CD14-positive monocyte (primary cell): ENCODE measurements around the gene KAZN. TPM values are rescaled to one million over a fixed set of nuclear protein-coding genes. Genes with fewer than 3 reads are reported as not detected.

Source experiments
- DNase-seq, 3 donors: peaks; one replicate each; pipeline ENCODE4 v3.0.0-alpha.2; 2011 to 2022
- H2AFZ ChIP-seq: 2 replicates; pipeline ENCODE4 v1.6.0; 2012; ENCODE audit warnings: mild to moderate bottlenecking, low read depth, low read length, inconsistent platforms; ENCODE audit not compliant: insufficient read depth, poor library complexity, severe bottlenecking
- H3K27ac ChIP-seq, 2 donors: 1 replicate in 1 of 2; 2 replicates in 1 of 2; pipeline ENCODE4 v1.5.1; 2012 to 2013; ENCODE audit warnings: low read length in 2 of 2, control low read depth in 1 of 2, inconsistent platforms in 1 of 2, low read depth in 1 of 2, mild to moderate bottlenecking in 1 of 2
- H3K27me3 ChIP-seq, 2 donors: one replicate each; pipeline versions ENCODE4 v1.6.0 to v1.6.1; 2011 to 2013; ENCODE audit warnings: low read length in 2 of 2; ENCODE audit not compliant: control insufficient read depth in 2 of 2, insufficient read depth in 2 of 2
- H3K36me3 ChIP-seq, 2 donors: replicated peaks in 1 of 2; 1 replicate in 1 of 2; 2 replicates in 1 of 2; pipeline versions ENCODE4 v1.5.1 to v1.6.1; 2012 to 2013; ENCODE audit warnings: low read length in 2 of 2, control low read depth in 1 of 2, inconsistent platforms in 1 of 2, mild to moderate bottlenecking in 1 of 2; ENCODE audit not compliant: insufficient read depth in 2 of 2, control insufficient read depth in 1 of 2
- H3K4me1 ChIP-seq, 2 donors: 1 replicate in 1 of 2; 2 replicates in 1 of 2; pipeline versions ENCODE4 v1.5.1 to v1.6.1; 2012 to 2013; ENCODE audit warnings: low read length in 2 of 2, control low read depth in 1 of 2, inconsistent platforms in 1 of 2, mild to moderate bottlenecking in 1 of 2, moderate library complexity in 1 of 2; ENCODE audit not compliant: insufficient read depth in 2 of 2, control insufficient read depth in 1 of 2
- H3K4me2 ChIP-seq: replicated peaks from 2 replicates; pipeline ENCODE3; 2012; ENCODE audit warnings: low read length, moderate library complexity, mild to moderate bottlenecking; ENCODE audit not compliant: poor library complexity, severe bottlenecking; ENCODE audit errors: extremely low read depth
- H3K4me3 ChIP-seq, 3 experiments: fragments of 200-600 bp in 1 of 3; sonication (generic) in 1 of 3; replicated peaks in 1 of 3; 1 replicate in 2 of 3; 2 replicates in 1 of 3; pipeline ENCODE4 v1.5.1; 2011 to 2013; ENCODE audit warnings: low read length in 3 of 3, mild to moderate bottlenecking in 3 of 3, control low read depth in 2 of 3, low read depth in 2 of 3, inconsistent platforms in 1 of 3, moderate library complexity in 1 of 3
- H3K79me2 ChIP-seq: 2 replicates; pipeline ENCODE4 v1.6.0; 2012; ENCODE audit warnings: mild to moderate bottlenecking, control low read depth, inconsistent platforms, low read length, moderate library complexity; ENCODE audit not compliant: insufficient read depth
- H3K9ac ChIP-seq: 2 replicates; pipeline ENCODE4 v1.6.0; 2017; ENCODE audit warnings: low read length, mild to moderate bottlenecking; ENCODE audit not compliant: insufficient read depth, poor library complexity, severe bottlenecking
- H3K9me3 ChIP-seq, 2 donors: replicated peaks in 1 of 2; 1 replicate in 1 of 2; 2 replicates in 1 of 2; pipeline versions ENCODE4 v1.5.1 to v1.6.1; 2012 to 2013; ENCODE audit warnings: low read length in 2 of 2, control low read depth in 1 of 2; ENCODE audit not compliant: control insufficient read depth in 1 of 2, insufficient read depth in 1 of 2
- H4K20me1 ChIP-seq: 2 replicates; pipeline ENCODE4 v1.6.0; 2012; ENCODE audit warnings: mild to moderate bottlenecking, low read length, control low read depth, moderate library complexity; ENCODE audit not compliant: insufficient read depth
- H3K27ac Mint-ChIP-seq, 7 donors: one replicate each; pipeline ENCODE4 v1.8.0; 2020; ENCODE audit warnings: mild to moderate bottlenecking in 7 of 7, mixed read lengths in 7 of 7, moderate library complexity in 6 of 7, inconsistent platforms in 2 of 7
- H3K27me3 Mint-ChIP-seq, 3 donors: one replicate each; pipeline ENCODE4 v1.8.0; 2021 to 2022; ENCODE audit warnings: low read depth in 3 of 3, mild to moderate bottlenecking in 3 of 3, mixed read lengths in 3 of 3, moderate library complexity in 3 of 3, inconsistent platforms in 1 of 3
- H3K36me3 Mint-ChIP-seq, 2 donors: one replicate each; pipeline ENCODE4 v1.8.0; 2020; ENCODE audit warnings: mixed read lengths in 2 of 2, inconsistent platforms in 1 of 2, mild to moderate bottlenecking in 1 of 2
- H3K4me1 Mint-ChIP-seq: one replicate; pipeline ENCODE4 v1.8.0; 2020; ENCODE audit warnings: mild to moderate bottlenecking, mixed read lengths
- H3K4me3 Mint-ChIP-seq, 2 donors: one replicate each; pipeline ENCODE4 v1.8.0; 2020; ENCODE audit warnings: mild to moderate bottlenecking in 2 of 2, mixed read lengths in 2 of 2, moderate library complexity in 1 of 2
- H3K9me3 Mint-ChIP-seq, 7 donors: one replicate each; pipeline ENCODE4 v1.8.0; 2020 to 2022; ENCODE audit warnings: mixed read lengths in 7 of 7, mild to moderate bottlenecking in 6 of 7, moderate library complexity in 6 of 7, inconsistent platforms in 2 of 7
- WGBS: methylation state at CpG from one replicate; pipeline ENCODE4 v1.1.5; 2013; ENCODE audit warnings: missing lambda C conversion rate; ENCODE audit not compliant: insufficient coverage; 5-methylcytosine and 5-hydroxymethylcytosine counted together
- intact Hi-C, 2 donors: fragments of 100-400 bp; cut with micrococcal nuclease; formaldehyde crosslinking; loops; one replicate each; pipeline versions ENCODE4 v1.15.0 to v1.15.1; 2023
- polyA plus RNA-seq, 3 donors: library from polyadenylated mRNA; depleted of rRNA in 1 of 3; unstranded in 2 of 3; stranded (reverse) in 1 of 3; fragments of 300-500 nt in 2 of 3; fragments of >200 nt in 1 of 3; fragmentation: Illumina TruSeq in 2 of 3; gene quantifications; 1 replicate in 2 of 3; 2 replicates in 1 of 3; pipeline ENCODE4 v1.2.3, GENCODE V29; 2012 to 2021
- TF ChIP-seq, protein P1 (sequence below): fragments of 200-600 bp; IDR thresholded peaks from one replicate; pipeline ENCODE4 v1.8.0; 2022; ENCODE audit warnings: antibody characterized with exemption, mild to moderate bottlenecking

The KAZN gene
- polyA plus RNA-seq, 3 donors = not detected

DNA sequence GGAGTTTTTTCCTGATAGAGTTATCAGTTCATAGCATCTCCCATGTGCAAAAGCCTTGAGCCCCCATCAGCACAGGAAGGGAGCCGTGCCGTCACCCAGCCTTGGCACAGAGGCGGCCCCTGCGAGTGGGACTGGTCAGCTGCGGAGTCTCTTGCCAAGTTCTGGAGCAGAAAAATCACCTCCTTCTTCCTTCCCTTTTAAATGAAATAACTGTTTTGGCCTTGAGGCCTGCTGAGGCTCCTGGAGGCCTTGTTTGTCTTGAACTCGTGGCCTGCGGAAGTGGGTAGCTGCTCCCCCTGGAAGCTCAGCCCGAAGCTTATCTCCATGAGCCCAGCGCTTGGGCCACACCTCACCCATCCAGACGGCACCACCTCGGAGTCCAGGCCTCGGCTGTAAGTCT, 409.4 kb downstream of the KAZN start:
- Mint-ChIP-seq H3K4me1 (no peaks in the 10 kb centered on the region), H3K36me3 (no peaks in the 10 kb centered on the region), H3K27ac (no peak overlapping the region), H3K27me3 (peaks cover 3 to 17% (median 14%) of the 10 kb centered on the region in 3 donors), H3K4me3 (no peak overlapping the region), H3K9me3 (peaks cover 0 to 4% (median 0%) of the 10 kb centered on the region in 7 donors)
- no peaks in the 10 kb centered on the region for H3K79me2 ChIP-seq
- no peak overlapping the region for H3K27ac ChIP-seq
- no peaks in the 10 kb centered on the region for H3K27me3 ChIP-seq
- intact Hi-C loops = no loop called here
- no peaks in the 10 kb centered on the region for H3K9me3 ChIP-seq
- no peak overlapping the region for H2AFZ ChIP-seq
- no peaks in the 10 kb centered on the region for H4K20me1 ChIP-seq
- H3K4me3 ChIP-seq = no peak overlapping the region
- H3K4me2 ChIP-seq = no peak overlapping the region
- H3K4me1 ChIP-seq = no peaks in the 10 kb centered on the region
- DNase-seq = no peak
- 68% methylated on average over 9 of the region's 12 CpGs for WGBS
- TF ChIP-seq, protein P1, sequence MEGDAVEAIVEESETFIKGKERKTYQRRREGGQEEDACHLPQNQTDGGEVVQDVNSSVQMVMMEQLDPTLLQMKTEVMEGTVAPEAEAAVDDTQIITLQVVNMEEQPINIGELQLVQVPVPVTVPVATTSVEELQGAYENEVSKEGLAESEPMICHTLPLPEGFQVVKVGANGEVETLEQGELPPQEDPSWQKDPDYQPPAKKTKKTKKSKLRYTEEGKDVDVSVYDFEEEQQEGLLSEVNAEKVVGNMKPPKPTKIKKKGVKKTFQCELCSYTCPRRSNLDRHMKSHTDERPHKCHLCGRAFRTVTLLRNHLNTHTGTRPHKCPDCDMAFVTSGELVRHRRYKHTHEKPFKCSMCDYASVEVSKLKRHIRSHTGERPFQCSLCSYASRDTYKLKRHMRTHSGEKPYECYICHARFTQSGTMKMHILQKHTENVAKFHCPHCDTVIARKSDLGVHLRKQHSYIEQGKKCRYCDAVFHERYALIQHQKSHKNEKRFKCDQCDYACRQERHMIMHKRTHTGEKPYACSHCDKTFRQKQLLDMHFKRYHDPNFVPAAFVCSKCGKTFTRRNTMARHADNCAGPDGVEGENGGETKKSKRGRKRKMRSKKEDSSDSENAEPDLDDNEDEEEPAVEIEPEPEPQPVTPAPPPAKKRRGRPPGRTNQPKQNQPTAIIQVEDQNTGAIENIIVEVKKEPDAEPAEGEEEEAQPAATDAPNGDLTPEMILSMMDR = no peak
- no peak overlapping the region for H3K9ac ChIP-seq
- H3K36me3 ChIP-seq = no peaks in the 10 kb centered on the region

DNA sequence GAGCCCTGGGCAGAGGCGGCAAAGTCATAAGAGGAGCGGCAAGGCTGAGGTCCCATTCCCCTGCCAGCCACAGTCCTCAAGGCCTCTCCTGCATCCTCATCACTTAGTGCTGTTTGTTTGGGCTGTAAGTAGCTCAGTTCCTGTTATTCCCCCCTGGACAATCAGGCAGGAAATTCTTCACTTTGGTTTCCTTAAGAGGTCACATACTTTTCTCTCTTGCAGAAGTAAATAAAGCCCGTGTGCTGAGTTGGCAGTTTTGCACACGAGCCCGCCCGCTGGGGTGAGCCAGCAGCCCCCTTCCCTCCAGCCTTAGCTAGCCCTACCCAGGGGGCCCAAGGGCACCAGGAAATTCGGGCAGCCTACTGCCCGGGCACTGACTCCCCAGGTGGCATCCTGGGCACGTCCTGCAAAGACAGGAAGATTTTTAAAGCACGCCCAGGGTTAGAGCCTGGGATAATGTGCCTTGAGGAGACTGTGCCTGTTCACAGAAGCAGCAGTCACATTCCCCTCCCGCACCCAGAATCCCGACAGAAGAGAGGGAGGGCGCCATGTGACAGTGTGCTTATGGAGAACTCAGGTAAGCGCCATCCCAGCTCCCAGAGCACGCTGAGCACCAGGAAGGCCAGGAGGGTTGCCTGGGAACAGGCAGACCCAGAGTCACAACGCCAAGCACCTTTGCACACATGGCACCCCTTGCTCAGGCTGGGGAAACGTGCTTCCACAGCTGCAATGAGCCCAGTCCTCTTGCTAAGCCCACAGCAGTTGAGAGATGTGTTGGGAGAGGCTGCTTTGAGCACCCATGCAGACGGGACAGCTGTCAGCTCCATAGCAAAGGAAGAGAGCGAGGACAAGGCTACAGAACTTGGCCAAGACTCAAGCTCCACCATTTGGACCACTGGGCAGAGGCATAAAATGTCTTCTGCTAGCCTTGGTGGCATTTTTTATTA, 410.6 kb downstream of the KAZN start:
- peaks cover 0 to 4% (median 0%) of the 10 kb centered on the region in 7 donors for H3K9me3 Mint-ChIP-seq
- H4K20me1 ChIP-seq = no peaks in the 10 kb centered on the region
- H3K27ac ChIP-seq = no peak overlapping the region
- no peak overlapping the region for H3K4me3 ChIP-seq
- no peak for DNase-seq
- H3K4me2 ChIP-seq = no peak overlapping the region
- no peaks in the 10 kb centered on the region for H3K4me1 Mint-ChIP-seq
- 52% methylated on average over 15 of the region's 19 CpGs for WGBS
- H3K4me3 Mint-ChIP-seq = no peak overlapping the region
- H3K27me3 ChIP-seq = no peaks in the 10 kb centered on the region
- no peak overlapping the region for H3K27ac Mint-ChIP-seq
- H2AFZ ChIP-seq = no peak overlapping the region
- TF ChIP-seq, protein P1 = no peak
- intact Hi-C loops = no loop called here
- no peaks in the 10 kb centered on the region for H3K79me2 ChIP-seq
- H3K4me1 ChIP-seq = no peaks in the 10 kb centered on the region
- no peak overlapping the region for H3K9ac ChIP-seq
- H3K36me3 ChIP-seq = no peaks in the 10 kb centered on the region
- H3K36me3 Mint-ChIP-seq = no peaks in the 10 kb centered on the region
- H3K9me3 ChIP-seq = no peaks in the 10 kb centered on the region
- H3K27me3 Mint-ChIP-seq = peaks cover 6 to 19% (median 14%) of the 10 kb centered on the region in 3 donors
